Stimulated activated CD8-positive, alpha-beta memory T cell treated with anti-CD3 and anti-CD28 coated beads, Interleukin-4, amount 100 ng/mL, for 4 hours (primary cell): ENCODE data around the gene MAP3K13.
"Not testable (repeated sequence)": the region's sequence is repeated elsewhere in the genome, so short reads cannot be mapped to it uniquely, and the experiment has no call there.

Experiments
- DNase-seq, 2 donors: peaks; one replicate each; pipeline ENCODE4 v3.0.0-alpha.2; 2020; ENCODE audit warnings: low read depth in 2 of 2, low spot score in 1 of 2

The MAP3K13 gene

GRCh38 chr3:185397676-185398075 is 34.7 kb downstream of the MAP3K13 start:
- no peak for DNase-seq

GRCh38 chr3:185399737-185400667 is 37.1 kb downstream of the MAP3K13 start:
- DNase-seq: no peak

GRCh38 chr3:185400866-185401265 is 37.9 kb downstream of the MAP3K13 start:
- no peak for DNase-seq

GRCh38 chr3:185401319-185401955 is 38.5 kb downstream of the MAP3K13 start:
- no peak for DNase-seq

- DNase-seq: no peak
These were observed 39.6 kb downstream of the MAP3K13 start for GRCh38 chr3:185402561-185402960.

GRCh38 chr3:185403002-185403401 is 40.1 kb downstream of the MAP3K13 start:
- no peak for DNase-seq

GRCh38 chr3:185405243-185405642 is 42.3 kb downstream of the MAP3K13 start:
- DNase-seq: no peak

GRCh38 chr3:185405664-185406063 is 42.7 kb downstream of the MAP3K13 start:
- DNase-seq: no peak

- no peak for DNase-seq
These were observed 43.2 kb downstream of the MAP3K13 start for GRCh38 chr3:185406121-185406620.

GRCh38 chr3:185409957-185410356 is 47.0 kb downstream of the MAP3K13 start:
- no peak for DNase-seq

- DNase-seq: no peak
These were observed 48.2 kb downstream of the MAP3K13 start for GRCh38 chr3:185411133-185411532.

- no peak for DNase-seq
These were observed 53.6 kb downstream of the MAP3K13 start for GRCh38 chr3:185416513-185416912.

- DNase-seq: not testable (repeated sequence)
These were observed 55.6 kb downstream of the MAP3K13 start for GRCh38 chr3:185418561-185418977.

GRCh38 chr3:185420762-185421161 is 57.8 kb downstream of the MAP3K13 start:
- DNase-seq: no peak

- DNase-seq: no peak
These were observed 58.8 kb downstream of the MAP3K13 start for GRCh38 chr3:185421577-185422232.

GRCh38 chr3:185422677-185423076 is 59.7 kb downstream of the MAP3K13 start:
- DNase-seq: no peak

- no peak for DNase-seq
These were observed 60.2 kb downstream of the MAP3K13 start for GRCh38 chr3:185423178-185423577.

- no peak for DNase-seq
These were observed 61.5 kb downstream of the MAP3K13 start for GRCh38 chr3:185424435-185424834.

GRCh38 chr3:185430375-185430774 is 67.4 kb downstream of the MAP3K13 start:
- DNase-seq: no peak

GRCh38 chr3:185439745-185440466 is 77.0 kb downstream of the MAP3K13 start:
- no peak for DNase-seq

GRCh38 chr3:185442031-185442430 is 79.1 kb downstream of the MAP3K13 start:
- no peak for DNase-seq
